HepG2 (cell line): ENCODE data around the gene EIF4G1. TPM values are rescaled to one million over a fixed set of nuclear protein-coding genes. Genes with fewer than 3 reads are reported as not detected.
A peak's percentile ranks its signal among the peaks of the same experiment; 100 is the strongest.

ENCODE experiments used
- AKNA ChIP-seq: sonication (generic); formaldehyde crosslinking; IDR thresholded peaks from 2 replicates; pipeline ENCODE4 v1.4.0; 2020; ENCODE audit warnings: missing genetic modification reagents, borderline replicate concordance
- ATF7-NPFF ChIP-seq: sonication (generic); formaldehyde crosslinking; IDR thresholded peaks from 2 replicates; pipeline ENCODE4 v1.8.1; 2023; ENCODE audit warnings: mild to moderate bottlenecking, low read depth, missing genetic modification reagents, moderate library complexity
- CBX5 ChIP-seq: sonication (generic); formaldehyde crosslinking; IDR thresholded peaks from 2 replicates; pipeline ENCODE4 v1.4.0; 2020; ENCODE audit warnings: missing genetic modification reagents, borderline replicate concordance
- NFE2 ChIP-seq: sonication (generic); formaldehyde crosslinking; IDR thresholded peaks from 2 replicates; pipeline ENCODE4 v1.4.0; 2020; ENCODE audit warnings: missing genetic modification reagents
- PHF20 ChIP-seq: sonication (generic); formaldehyde crosslinking; IDR thresholded peaks from 2 replicates; pipeline ENCODE4 v1.5.0; 2020; ENCODE audit warnings: mild to moderate bottlenecking, missing genetic modification reagents
- SKI ChIP-seq: fragments of 450-650 bp; IDR thresholded peaks from one replicate; pipeline ENCODE4 v1.6.1; 2018; ENCODE audit warnings: mild to moderate bottlenecking; ENCODE audit not compliant: partially characterized antibody
- SPEN ChIP-seq: sonication (generic); formaldehyde crosslinking; IDR thresholded peaks from 2 replicates; pipeline ENCODE4 v1.5.1; 2020; ENCODE audit warnings: low read depth, mild to moderate bottlenecking, missing genetic modification reagents
- YY1 ChIP-seq: IDR thresholded peaks from 2 replicates; pipeline ENCODE4 v1.6.1; 2011; ENCODE audit warnings: low read length, low read depth, moderate library complexity, mild to moderate bottlenecking; ENCODE audit not compliant: insufficient read depth, insufficient replicate concordance
- ZNF253 ChIP-seq: sonication (generic); formaldehyde crosslinking; IDR thresholded peaks from 2 replicates; pipeline ENCODE4 v1.8.0; 2022; ENCODE audit warnings: mild to moderate bottlenecking, missing genetic modification reagents, borderline replicate concordance
- ZNF337 ChIP-seq: sonication (generic); formaldehyde crosslinking; IDR thresholded peaks from 2 replicates; pipeline ENCODE4 v1.5.1; 2020; ENCODE audit warnings: missing genetic modification reagents, low read depth, mild to moderate bottlenecking, borderline replicate concordance
- ZNF543 ChIP-seq: sonication (generic); formaldehyde crosslinking; IDR thresholded peaks from 2 replicates; pipeline ENCODE4 v1.4.0; 2020; ENCODE audit warnings: mild to moderate bottlenecking, missing genetic modification reagents
- ZNF652 ChIP-seq: IDR thresholded peaks from 2 replicates; pipeline ENCODE4 v1.6.1; 2016; ENCODE audit warnings: low read depth, borderline replicate concordance
- ZNF839 ChIP-seq: sonication (generic); formaldehyde crosslinking; IDR thresholded peaks from 2 replicates; pipeline ENCODE4 v1.4.0; 2020; ENCODE audit warnings: missing genetic modification reagents, mild to moderate bottlenecking, borderline replicate concordance
- polyA plus RNA-seq, 8 experiments: library from polyadenylated mRNA; depleted of rRNA in 3 of 8; stranded (reverse) in 7 of 8; unstranded in 1 of 8; fragments of >200 nt; fragmentation: Illumina TruSeq in 4 of 8; extraction: Trizol in 4 of 8; gene quantifications; 2 replicates each; pipeline versions ENCODE4 v1.2.1 to v1.2.3, GENCODE V29; 2011 to 2016; ENCODE audit warnings: low read depth in 4 of 8, missing spikeins in 1 of 8, mixed read lengths in 1 of 8; ENCODE audit not compliant: insufficient read depth in 1 of 8
- total RNA-seq, 5 experiments: library from RNA; depleted of rRNA; stranded (reverse); fragments of >200 nt; fragmentation: Illumina TruSeq; extraction: Trizol; gene quantifications; 2 replicates each; pipeline ENCODE4 v1.2.3, GENCODE V29; 2016; ENCODE audit warnings: low read depth in 1 of 5
- TF ChIP-seq, protein P1 (sequence below): sonication (generic); formaldehyde crosslinking; IDR thresholded peaks from 2 replicates; pipeline ENCODE4 v1.4.0; 2020; ENCODE audit warnings: missing genetic modification reagents
- TF ChIP-seq, protein P2 (sequence below): sonication (generic); formaldehyde crosslinking; conservative IDR thresholded peaks from 2 replicates; pipeline ENCODE4 v1.4.0; 2020; ENCODE audit warnings: missing genetic modification reagents
- TF ChIP-seq, protein P3 (sequence below): sonication (generic); formaldehyde crosslinking; IDR thresholded peaks from 2 replicates; pipeline ENCODE4 v1.5.0; 2020; ENCODE audit warnings: missing genetic modification reagents, mild to moderate bottlenecking, borderline replicate concordance

Gene EIF4G1
- total and polyA plus RNA-seq, 2 of the 13 experiments (the other 11 are each of a cell fraction or from before 2014, with no cell fraction given), result 208 to 213 TPM

DNA sequence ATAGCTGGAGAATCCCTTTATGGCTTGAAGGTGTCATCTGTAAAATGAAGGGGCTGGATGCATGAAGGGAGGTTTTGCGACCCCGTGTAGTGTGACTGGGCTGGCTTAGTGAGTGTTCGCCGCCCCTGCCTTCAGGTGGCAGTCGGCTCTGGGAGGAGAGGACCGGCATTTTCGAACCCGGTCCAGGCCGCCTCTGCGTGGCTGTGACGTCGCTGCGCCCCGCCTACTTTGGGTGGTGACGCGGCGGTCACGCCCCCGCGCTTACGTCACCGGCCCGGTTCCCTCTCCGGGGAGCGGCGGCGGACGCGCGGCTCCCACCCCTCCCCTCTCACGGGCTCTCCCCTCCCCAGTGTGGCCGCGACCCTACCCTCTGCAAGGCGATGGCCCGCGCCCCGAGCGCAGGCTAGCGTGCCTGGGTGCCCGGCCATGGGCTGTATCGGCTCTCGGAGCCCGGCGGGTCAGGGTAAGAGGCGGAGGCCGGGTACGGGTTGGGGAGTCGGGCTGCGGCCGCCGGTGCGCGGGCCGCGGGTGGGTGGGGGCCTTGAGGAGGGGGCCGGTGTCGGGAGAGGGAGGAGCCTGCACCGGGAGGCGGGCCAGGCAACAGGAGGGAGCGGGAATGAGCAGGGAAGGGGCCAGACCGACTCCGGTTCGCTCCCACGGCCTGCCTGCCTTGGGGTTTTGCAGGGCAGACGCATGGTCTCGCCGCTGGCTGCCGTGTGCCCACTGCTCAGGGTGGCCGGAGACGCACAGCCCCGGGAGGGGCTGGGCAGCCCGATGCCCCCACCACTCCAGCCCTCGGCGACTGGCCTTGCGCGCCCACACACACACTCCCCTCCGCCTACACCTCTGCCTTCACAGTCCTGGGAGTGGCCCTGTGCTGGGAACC lies 21.5 kb downstream of the EIF4G1 start (continued):
- TF ChIP-seq, protein P1, sequence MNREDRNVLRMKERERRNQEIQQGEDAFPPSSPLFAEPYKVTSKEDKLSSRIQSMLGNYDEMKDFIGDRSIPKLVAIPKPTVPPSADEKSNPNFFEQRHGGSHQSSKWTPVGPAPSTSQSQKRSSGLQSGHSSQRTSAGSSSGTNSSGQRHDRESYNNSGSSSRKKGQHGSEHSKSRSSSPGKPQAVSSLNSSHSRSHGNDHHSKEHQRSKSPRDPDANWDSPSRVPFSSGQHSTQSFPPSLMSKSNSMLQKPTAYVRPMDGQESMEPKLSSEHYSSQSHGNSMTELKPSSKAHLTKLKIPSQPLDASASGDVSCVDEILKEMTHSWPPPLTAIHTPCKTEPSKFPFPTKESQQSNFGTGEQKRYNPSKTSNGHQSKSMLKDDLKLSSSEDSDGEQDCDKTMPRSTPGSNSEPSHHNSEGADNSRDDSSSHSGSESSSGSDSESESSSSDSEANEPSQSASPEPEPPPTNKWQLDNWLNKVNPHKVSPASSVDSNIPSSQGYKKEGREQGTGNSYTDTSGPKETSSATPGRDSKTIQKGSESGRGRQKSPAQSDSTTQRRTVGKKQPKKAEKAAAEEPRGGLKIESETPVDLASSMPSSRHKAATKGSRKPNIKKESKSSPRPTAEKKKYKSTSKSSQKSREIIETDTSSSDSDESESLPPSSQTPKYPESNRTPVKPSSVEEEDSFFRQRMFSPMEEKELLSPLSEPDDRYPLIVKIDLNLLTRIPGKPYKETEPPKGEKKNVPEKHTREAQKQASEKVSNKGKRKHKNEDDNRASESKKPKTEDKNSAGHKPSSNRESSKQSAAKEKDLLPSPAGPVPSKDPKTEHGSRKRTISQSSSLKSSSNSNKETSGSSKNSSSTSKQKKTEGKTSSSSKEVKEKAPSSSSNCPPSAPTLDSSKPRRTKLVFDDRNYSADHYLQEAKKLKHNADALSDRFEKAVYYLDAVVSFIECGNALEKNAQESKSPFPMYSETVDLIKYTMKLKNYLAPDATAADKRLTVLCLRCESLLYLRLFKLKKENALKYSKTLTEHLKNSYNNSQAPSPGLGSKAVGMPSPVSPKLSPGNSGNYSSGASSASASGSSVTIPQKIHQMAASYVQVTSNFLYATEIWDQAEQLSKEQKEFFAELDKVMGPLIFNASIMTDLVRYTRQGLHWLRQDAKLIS (CRISPR knock-in tag), result peak; percentile 47; the same call in 1 of the 2 replicates
- no peak for TF ChIP-seq ZNF543 (CRISPR knock-in tag)
- no peak for TF ChIP-seq SPEN (CRISPR knock-in tag)
- TF ChIP-seq YY1, result no peak
- TF ChIP-seq PHF20 (CRISPR knock-in tag), result peak; percentile 41; the same call in 1 of the 2 replicates
- 0 out of 2 replicates have a peak, but pooled peaks have one; percentile 16 for TF ChIP-seq ZNF253
- TF ChIP-seq, protein P2, sequence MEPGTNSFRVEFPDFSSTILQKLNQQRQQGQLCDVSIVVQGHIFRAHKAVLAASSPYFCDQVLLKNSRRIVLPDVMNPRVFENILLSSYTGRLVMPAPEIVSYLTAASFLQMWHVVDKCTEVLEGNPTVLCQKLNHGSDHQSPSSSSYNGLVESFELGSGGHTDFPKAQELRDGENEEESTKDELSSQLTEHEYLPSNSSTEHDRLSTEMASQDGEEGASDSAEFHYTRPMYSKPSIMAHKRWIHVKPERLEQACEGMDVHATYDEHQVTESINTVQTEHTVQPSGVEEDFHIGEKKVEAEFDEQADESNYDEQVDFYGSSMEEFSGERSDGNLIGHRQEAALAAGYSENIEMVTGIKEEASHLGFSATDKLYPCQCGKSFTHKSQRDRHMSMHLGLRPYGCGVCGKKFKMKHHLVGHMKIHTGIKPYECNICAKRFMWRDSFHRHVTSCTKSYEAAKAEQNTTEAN (CRISPR knock-in tag), result no peak
- TF ChIP-seq ATF7-NPFF, result peak; percentile 61; the same call in 1 of the 2 replicates
- TF ChIP-seq SKI, result no peak
- TF ChIP-seq ZNF337 (CRISPR knock-in tag), result no peak
- no peak for TF ChIP-seq NFE2 (CRISPR knock-in tag)
- 0 out of 2 replicates have a peak, but pooled peaks have one; percentile 20 for TF ChIP-seq ZNF839 (CRISPR knock-in tag)
- TF ChIP-seq CBX5 (CRISPR knock-in tag), result peak; percentile 51; the same call in 1 of the 2 replicates
- TF ChIP-seq, protein P3, sequence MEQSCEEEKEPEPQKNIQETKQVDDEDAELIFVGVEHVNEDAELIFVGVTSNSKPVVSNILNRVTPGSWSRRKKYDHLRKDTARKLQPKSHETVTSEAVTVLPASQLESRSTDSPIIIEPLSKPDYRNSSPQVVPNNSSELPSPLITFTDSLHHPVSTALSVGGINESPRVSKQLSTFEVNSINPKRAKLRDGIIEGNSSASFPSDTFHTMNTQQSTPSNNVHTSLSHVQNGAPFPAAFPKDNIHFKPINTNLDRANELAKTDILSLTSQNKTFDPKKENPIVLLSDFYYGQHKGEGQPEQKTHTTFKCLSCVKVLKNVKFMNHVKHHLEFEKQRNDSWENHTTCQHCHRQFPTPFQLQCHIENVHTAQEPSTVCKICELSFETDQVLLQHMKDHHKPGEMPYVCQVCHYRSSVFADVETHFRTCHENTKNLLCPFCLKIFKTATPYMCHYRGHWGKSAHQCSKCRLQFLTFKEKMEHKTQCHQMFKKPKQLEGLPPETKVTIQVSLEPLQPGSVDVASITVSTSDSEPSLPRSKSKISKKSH (CRISPR knock-in tag), result no peak; the same call in 1 of the 2 replicates
- TF ChIP-seq ZNF652 (CRISPR knock-in tag), result no peak
- TF ChIP-seq AKNA (CRISPR knock-in tag), result no peak
